Activated effector memory CD4-positive, alpha-beta T cell treated with Interleukin-2 at 50 U/mL for 16 hours (primary cell): ENCODE results near the gene PPL.
"Not testable (repeated sequence)": the region's sequence is repeated elsewhere in the genome, so short reads cannot be mapped to it uniquely, and the experiment has no call there.

ENCODE experiments used
- DNase-seq: peaks from one replicate; pipeline ENCODE4 v3.0.0-alpha.2; 2020

The PPL gene

GRCh38 chr16:4904108-4904941 is 32.6 kb downstream of the PPL start:
- no peak for DNase-seq

GRCh38 chr16:4902038-4902437 is 34.9 kb downstream of the PPL start:
- DNase-seq: no peak

DNA sequence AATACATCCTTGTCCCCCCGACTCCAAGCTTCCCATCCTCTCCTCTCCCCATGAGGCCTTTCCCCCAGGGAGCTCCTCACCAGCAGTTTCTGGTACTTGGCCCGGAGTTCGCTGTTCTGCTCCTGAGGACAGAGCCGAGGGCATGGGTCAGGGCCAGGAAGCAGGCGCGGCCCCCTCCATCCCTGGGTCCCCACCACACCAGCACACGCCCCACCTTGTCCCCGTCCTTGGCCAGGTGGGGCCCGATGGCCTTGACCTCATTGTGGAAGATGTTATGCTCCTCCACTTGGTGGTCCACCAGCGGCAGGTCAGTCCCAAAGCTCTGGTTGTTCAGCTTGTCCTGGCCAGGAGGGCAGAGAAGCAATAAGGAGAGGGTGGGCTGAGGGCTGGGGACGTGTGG is 36.2 kb downstream of the PPL start:
- DNase-seq: no peak

GRCh38 chr16:4900036-4900435 is 36.9 kb downstream of the PPL start:
- DNase-seq: no peak

DNA sequence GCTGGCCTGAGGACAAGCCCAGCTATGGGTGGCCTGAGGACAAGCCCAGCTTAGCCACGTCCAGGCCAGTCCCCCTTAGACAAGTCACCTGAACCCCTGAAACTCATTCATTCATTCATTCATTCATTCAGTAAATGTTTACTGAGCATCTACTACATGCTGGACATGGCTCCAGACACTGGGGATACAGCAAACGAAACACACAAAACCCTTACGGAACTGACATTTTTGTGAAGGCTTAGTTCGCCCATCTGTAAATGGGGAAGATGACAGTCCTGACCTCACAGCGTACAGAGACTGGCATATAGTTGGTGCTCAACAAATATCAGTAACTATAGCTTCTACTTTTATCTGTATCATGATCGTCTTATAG is 37.5 kb downstream of the PPL start:
- DNase-seq: no peak

- DNase-seq: no peak
Observed at GRCh38 chr16:4898811-4899473, 38.0 kb downstream of the PPL start.

GRCh38 chr16:4897328-4897727 is 39.6 kb downstream of the PPL start:
- DNase-seq: no peak

DNA sequence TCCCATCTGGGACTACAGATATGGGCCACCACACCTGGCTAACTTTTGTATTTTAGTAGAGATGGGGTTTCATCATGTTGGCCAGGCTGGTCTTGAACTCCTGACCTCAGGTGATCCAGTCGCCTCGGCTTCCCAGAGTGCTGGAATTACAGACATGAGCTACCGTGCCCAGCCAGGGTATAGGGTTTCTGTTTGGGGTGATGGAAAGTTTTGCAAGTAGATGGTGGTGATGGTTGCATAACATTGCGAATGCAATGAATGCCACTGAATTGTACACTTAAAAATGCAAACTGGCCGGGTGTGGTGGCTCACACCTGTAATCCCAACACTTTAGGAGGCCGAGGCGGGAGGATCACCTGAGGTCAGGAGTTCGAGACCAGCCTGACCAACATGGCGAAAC is 40.2 kb downstream of the PPL start:
- not testable (repeated sequence) for DNase-seq

DNA sequence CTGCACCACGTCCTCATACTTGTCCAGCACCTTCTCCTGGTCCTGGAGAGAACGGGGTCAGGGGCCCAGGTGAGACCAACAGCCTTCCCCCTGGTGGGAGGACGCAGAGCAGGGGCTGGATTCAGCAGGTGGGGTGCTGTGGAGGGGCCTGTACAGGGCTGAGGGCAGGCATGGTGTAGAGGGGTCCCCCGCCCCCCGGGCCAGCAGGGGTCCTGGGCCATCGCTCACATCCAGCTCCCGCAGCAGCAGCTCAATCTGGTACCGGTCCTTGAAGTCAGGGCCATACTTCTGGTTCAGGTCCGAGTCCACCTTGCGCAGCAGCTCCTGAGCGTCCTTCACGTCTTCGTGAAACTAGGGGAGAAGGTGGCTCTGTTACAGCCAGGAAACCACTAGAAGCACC is 41.6 kb downstream of the PPL start:
- DNase-seq: no peak

DNA sequence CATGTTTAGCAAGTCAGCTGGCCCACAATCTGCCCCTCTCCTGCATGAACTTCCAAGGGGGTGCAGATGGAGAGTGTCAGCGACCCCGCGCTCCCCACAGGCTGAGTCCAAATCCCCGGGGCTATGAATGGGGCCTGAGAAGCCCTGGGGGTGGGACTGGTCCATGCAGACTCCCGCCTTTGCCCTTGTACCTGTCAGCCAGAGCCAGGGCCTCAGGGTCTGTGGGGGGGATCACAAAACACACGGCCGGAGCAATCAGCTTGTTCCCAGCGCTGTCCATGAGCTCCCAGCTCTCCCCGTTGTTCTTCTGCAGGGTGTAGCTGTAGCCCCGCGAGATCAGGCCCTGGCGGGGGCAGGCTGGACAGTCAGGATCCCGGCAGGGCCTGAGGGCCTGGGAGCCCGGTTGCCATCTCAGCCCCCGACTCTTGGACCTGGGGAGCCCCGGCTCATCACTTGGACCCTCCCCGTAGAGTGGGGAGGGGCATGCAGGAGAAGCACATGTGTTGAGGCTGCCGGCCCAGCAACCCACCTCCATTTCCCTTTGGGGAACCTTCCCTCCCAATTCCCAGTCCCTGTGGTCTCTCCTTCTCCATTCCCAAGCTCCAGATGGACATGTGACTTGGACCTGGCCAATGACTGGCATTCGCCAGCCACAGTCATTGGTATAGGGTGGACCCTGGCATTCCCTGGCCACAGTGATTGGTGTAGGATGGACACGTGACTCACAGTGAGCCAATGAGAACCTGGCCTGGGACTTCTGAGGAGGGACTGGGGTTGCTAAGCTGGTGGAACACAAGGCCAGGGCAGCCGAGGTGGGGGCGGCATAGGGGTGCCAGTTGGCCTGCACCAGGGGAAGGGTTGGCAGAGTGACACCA is 42.4 kb downstream of the PPL start:
- no peak for DNase-seq

DNA sequence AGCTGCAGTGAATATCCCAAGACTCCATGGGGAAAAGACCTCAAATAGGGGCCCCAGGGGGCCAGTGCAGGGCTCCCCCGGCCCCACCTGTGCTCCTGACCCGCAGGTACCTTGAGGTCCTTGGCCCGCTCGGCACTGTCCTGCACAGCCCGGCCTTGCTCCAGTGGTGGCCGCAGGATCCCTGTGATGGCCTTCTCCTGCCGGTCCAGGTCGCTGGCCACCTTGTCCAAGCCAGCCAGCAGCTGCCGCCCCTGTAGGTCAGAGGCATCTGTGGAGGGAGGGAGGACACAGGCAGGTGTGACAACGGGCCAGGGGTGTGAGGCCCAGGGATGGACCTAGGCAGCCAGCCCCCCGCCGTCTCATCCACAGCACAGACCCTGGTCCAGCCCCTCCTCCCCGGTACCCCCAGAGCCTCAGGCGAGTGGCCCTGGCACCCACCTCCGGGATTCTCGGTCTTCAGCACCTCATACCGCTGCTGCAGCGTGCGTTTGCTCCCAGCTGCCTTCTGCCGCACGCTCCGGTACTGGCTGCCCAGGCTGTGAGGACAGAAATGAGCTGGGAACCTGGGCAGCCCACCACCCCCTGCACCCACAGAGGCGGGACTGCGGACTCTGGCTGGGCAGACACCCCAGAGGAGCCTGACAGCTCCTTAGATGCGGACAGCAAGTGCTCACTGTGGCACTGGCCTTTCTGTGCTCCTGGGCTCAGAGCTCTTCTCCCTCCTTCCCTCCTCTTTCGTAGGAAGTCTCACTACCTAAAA is 43.7 kb downstream of the PPL start:
- DNase-seq: no peak

GRCh38 chr16:4892361-4893102 is 44.4 kb downstream of the PPL start:
- DNase-seq: no peak

GRCh38 chr16:4891886-4892216 is 45.1 kb downstream of the PPL start:
- DNase-seq: no peak

GRCh38 chr16:4891097-4891885 is 45.7 kb downstream of the PPL start:
- DNase-seq: no peak

GRCh38 chr16:4890686-4891085 is 46.3 kb downstream of the PPL start:
- DNase-seq: no peak

GRCh38 chr16:4890026-4890425 is 46.9 kb downstream of the PPL start:
- DNase-seq: no peak

DNA sequence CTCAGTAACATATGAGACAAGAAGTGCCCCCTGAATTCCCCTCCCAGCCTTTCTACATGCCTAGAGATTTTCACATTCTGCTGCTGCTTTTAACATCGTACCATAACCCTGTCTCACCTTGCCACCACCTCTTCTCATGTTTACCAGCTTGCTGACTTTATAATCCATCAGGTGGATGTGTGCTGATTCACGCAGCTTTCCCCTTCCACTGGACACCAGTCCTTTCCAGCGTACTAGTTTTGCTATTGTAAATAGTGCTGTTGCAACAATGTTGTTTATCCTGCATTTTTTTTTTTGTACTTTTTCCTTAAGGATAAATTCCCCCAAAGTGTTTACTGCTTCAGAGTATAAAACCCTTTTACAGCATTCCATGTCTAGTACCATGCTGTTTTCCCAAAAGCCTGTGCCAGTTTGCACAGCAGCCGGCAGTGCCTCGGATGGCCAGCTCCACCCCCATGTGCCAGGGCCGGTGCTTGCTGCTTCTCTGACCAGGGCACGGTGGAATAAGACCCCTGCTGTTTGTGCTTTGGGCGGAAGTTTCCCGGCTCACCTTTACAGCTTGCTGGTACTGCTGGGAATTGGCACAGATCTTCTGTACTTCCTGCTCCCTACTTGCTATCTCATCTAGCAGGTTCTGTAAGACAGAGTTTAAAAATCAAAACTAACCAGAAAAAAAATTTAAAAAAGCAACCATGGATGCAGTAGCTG is 48.4 kb downstream of the PPL start:
- DNase-seq: no peak

DNA sequence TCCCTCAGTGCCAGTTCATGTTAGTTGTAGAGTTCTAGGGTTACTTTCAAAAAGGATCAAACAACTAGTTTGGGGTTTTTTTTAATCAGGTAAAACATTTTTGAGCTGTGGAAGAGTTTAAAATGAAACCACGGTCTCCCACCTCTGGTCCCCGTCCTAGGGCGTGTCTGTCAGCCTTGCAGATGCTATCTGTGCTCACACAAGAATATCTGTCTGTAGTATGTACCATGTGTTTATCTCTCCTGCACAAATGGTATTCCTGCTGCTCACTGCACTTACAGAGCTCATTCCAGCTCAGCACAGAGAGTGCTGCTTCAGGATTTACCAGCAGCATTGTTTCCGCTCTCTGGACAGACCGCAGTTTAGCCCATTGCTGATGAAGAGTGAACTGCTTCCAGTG is 50.8 kb downstream of the PPL start:
- no peak for DNase-seq

DNA sequence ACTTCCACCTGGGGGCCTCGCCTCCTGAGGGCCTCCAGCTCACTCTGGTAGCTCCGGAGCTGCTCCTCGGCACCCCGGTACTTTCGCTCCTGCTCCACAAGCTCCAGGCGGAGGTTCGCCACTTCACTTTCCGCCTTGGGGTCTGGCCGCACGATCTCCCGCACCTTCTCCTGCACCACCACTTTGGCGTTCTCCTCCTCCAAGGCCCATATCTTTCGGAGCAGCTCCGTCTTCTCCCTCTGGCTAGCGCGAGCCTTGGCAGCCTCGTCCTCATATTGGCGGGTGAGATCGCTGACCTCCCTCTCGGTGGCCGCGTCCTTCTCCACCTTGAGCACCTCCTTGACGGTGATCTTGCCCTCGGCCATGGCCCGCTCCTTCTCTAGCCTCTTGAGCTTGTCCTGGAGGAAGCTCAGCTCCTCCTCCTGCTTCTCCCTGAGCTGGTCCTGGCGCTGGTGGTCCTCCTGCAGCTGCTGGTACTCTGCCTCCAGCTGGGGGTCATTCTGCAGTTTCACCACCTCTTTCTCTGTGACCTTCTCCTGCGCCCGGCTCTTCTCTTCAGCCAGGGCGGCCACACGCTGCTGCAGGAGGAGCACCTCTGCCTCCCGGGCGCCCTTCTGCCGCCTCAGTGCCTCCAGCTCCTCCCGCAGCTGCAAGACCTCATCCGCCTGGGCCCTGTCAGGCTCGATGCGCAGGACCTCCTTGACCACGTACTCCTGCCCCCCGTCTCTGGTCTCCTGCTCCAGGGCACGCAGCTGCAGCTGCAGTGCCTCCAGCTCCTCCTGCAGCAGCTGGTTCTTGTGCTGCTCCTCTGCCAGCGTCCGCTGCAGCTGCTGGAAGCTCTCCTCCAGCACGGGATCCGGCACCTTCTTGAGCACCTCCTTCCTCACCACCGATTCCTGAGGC is 51.7 kb downstream of the PPL start:
- DNase-seq: no peak

DNA sequence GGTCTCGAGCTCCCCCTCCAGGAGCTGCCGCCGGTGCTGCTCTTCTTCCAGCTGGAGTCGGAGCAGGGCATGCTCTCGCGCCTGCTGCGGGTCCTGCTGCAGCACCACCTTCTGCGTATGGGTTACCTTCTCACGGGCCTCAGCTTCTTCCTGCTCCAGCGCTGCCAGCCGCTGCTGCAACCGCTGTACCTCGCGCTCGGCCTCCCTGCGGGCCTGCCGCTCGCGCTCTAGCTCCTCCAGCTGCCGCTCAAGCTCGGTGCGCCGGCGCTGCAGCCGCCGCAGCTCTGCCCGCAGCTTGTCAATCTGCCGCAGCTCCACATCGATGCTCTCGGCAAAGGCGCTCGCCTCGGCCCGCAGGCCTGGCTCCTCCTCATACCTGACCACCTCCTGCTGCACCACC is 52.7 kb downstream of the PPL start:
- DNase-seq: no peak
